ENCODE results near the gene FANCD2. TPM values are rescaled to one million over a fixed set of nuclear protein-coding genes. Genes with fewer than 3 reads are reported as not detected.

Gene FANCD2
- polyA plus RNA-seq, 1 of the 3 experiments (the other 2 are of a cell fraction), result 7.3 TPM

DNA sequence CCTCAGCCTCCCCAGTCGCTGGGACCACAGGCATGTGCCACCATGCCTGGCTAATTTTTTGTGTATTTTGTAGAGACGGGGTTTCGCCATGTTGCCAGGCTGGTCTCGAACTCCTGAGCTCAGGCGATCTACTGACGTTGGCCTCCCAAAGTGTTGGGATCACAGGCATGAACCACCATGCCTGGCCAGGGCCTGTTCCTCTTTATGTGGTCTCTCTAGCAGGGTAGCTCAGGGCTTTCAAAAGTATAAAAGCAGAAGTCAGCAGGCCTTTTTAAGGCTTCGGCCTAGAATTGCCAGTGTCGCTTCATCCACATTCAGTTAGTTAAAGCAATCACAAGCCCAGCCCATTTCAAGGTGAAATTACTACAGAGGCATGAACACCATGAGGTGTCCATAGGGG is 123.0 kb downstream of the FANCD2 start:
- Histone ChIP-seq H3K9me3 (no peaks in the 10 kb centered on the region), H2AFZ (ENCODE audit: low read depth) (no peak overlapping the region), H4K20me1 (ENCODE audit: insufficient read depth) (peaks cover 20% of the 10 kb centered on the region), H3K36me3 (replicated peaks in 1 of 2; ENCODE audit: control insufficient read depth in 1 of 2, insufficient read depth in 2 of 2, low read length in 1 of 2) (peaks cover 18 to 56% of the 10 kb centered on the region in 2 experiments), H3K4me1 (ENCODE audit: control insufficient read depth in 1 of 2, insufficient read depth in 2 of 2, low read depth in 1 of 2, low read length in 1 of 2) (no peaks in the 10 kb centered on the region), H3K27me3 (ENCODE audit: insufficient read depth) (no peaks in the 10 kb centered on the region), H3K4me3 (ENCODE audit: low read depth in 2 of 2, low read length in 1 of 2) (no peak overlapping the region), H3K9ac (no peak overlapping the region), H3K79me2 (ENCODE audit: insufficient read depth) (peaks cover 66% of the 10 kb centered on the region), H3K27ac (ENCODE audit: low read depth in 2 of 2, low read length in 1 of 2) (no peak overlapping the region), H3K4me2 (no peak overlapping the region), H3F3A (replicated peaks; ENCODE audit: insufficient read depth) (no peaks in the 10 kb centered on the region), H3K9me2 (no peaks in the 10 kb centered on the region)
- POLR2A ChIA-PET, result no interaction called here
- TF ChIP-seq TAF1 (IDR thresholded peaks at IDR 0.05; ENCODE audit: borderline replicate concordance, low read depth, low read length), result no peak
- no peak for TF ChIP-seq EP300 (IDR thresholded peaks at IDR 0.05; ENCODE audit: borderline replicate concordance in 1 of 2, low read depth in 1 of 2, low read length in 1 of 2)
- no peak for TF ChIP-seq SIN3A (IDR thresholded peaks at IDR 0.05; ENCODE audit: borderline replicate concordance, low read depth, low read length)
- TF ChIP-seq RAD21 (IDR thresholded peaks at IDR 0.05; ENCODE audit: low read length), result no peak
- no peak for TF ChIP-seq TEAD4 (IDR thresholded peaks at IDR 0.05; ENCODE audit: borderline replicate concordance, insufficient read depth)
- TF ChIP-seq RXRA (IDR thresholded peaks at IDR 0.05; ENCODE audit: borderline replicate concordance, low read depth), result no peak
- no peak for TF ChIP-seq GABPA (IDR thresholded peaks at IDR 0.05; ENCODE audit: low read depth)
- TF ChIP-seq FOXM1 (IDR thresholded peaks at IDR 0.05; ENCODE audit: low read depth), result no peak
- no peak for TF ChIP-seq RCOR1 (IDR thresholded peaks at IDR 0.05; ENCODE audit: low read length)
- TF ChIP-seq, protein P1, sequence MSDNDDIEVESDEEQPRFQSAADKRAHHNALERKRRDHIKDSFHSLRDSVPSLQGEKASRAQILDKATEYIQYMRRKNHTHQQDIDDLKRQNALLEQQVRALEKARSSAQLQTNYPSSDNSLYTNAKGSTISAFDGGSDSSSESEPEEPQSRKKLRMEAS (IDR thresholded peaks at IDR 0.05; ENCODE audit: low read depth), result no peak
- no peak for TF ChIP-seq FOXJ3 (CRISPR knock-in tag; IDR thresholded peaks at IDR 0.05)
- no peak for TF ChIP-seq YY1 (IDR thresholded peaks at IDR 0.05; ENCODE audit: low read depth)
- TF ChIP-seq, protein P2, sequence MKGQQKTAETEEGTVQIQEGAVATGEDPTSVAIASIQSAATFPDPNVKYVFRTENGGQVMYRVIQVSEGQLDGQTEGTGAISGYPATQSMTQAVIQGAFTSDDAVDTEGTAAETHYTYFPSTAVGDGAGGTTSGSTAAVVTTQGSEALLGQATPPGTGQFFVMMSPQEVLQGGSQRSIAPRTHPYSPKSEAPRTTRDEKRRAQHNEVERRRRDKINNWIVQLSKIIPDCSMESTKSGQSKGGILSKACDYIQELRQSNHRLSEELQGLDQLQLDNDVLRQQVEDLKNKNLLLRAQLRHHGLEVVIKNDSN (IDR thresholded peaks at IDR 0.05; ENCODE audit: borderline replicate concordance, low read depth), result no peak
- TF ChIP-seq SMC3 (IDR thresholded peaks at IDR 0.05; ENCODE audit: low read depth, low read length), result no peak
- no peak for TF ChIP-seq CHD2 (IDR thresholded peaks at IDR 0.05; ENCODE audit: low read length, partially characterized antibody)
- no peak for TF ChIP-seq POLR2AphosphoS5 (IDR thresholded peaks at IDR 0.05; ENCODE audit: low read depth, low read length)
- CTCF ChIA-PET, result interaction anchor here (1.1 kb wide), 1 partner anchor 137 kb away, joined by 3 read pairs; no protein-coding TSS in a partner anchor
- 92% methylated on average over 7 of the region's 8 CpGs for WGBS (ENCODE audit: low lambda C conversion rate)
- no peak for DNase-seq

DNA sequence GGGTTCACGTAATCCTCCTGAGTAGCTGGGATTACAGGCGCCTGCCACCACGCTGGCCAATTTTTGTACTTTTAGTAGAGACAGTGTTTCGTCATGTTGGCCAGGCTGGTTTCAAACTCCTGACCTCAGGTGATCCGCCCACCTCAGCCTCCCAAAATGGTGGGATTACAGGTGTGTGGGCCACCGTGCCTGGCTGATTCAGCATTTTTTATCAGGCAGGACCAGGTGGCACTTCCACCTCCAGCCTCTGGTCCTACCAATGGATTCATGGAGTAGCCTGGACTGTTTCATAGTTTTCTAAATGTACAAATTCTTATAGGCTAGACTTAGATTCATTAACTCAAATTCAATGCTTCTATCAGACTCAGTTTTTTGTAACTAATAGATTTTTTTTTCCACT is 124.8 kb downstream of the FANCD2 start:
- no peaks in the 10 kb centered on the region for H3K9me3 ChIP-seq
- H3K27ac ChIP-seq (ENCODE audit: low read depth in 2 of 2, low read length in 1 of 2), result no peak overlapping the region
- no peaks in the 10 kb centered on the region for H3K9me2 ChIP-seq
- peaks cover 6% of the 10 kb centered on the region; the same call in 1 of the 2 replicates for H4K20me1 ChIP-seq (ENCODE audit: insufficient read depth)
- H3K27me3 ChIP-seq (ENCODE audit: insufficient read depth), result no peaks in the 10 kb centered on the region
- H3K79me2 ChIP-seq (ENCODE audit: insufficient read depth), result peaks cover 48% of the 10 kb centered on the region
- WGBS (ENCODE audit: low lambda C conversion rate), result 80% methylated on average over 5 of the region's 6 CpGs
- TF ChIP-seq TCF12 (IDR thresholded peaks at IDR 0.05) (no peak), RCOR1 (IDR thresholded peaks at IDR 0.05; ENCODE audit: low read length) (no peak), MEF2A (IDR thresholded peaks at IDR 0.05; ENCODE audit: borderline replicate concordance, low read depth) (no peak), MXI1 (IDR thresholded peaks at IDR 0.05; ENCODE audit: low read depth, low read length) (no peak)
- TF ChIP-seq, protein P2 (IDR thresholded peaks at IDR 0.05; ENCODE audit: borderline replicate concordance, low read depth), result no peak
- TF ChIP-seq, protein P3, sequence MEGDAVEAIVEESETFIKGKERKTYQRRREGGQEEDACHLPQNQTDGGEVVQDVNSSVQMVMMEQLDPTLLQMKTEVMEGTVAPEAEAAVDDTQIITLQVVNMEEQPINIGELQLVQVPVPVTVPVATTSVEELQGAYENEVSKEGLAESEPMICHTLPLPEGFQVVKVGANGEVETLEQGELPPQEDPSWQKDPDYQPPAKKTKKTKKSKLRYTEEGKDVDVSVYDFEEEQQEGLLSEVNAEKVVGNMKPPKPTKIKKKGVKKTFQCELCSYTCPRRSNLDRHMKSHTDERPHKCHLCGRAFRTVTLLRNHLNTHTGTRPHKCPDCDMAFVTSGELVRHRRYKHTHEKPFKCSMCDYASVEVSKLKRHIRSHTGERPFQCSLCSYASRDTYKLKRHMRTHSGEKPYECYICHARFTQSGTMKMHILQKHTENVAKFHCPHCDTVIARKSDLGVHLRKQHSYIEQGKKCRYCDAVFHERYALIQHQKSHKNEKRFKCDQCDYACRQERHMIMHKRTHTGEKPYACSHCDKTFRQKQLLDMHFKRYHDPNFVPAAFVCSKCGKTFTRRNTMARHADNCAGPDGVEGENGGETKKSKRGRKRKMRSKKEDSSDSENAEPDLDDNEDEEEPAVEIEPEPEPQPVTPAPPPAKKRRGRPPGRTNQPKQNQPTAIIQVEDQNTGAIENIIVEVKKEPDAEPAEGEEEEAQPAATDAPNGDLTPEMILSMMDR (IDR thresholded peaks at IDR 0.05), result no peak
- H3K9ac ChIP-seq, result no peak overlapping the region
- no peaks in the 10 kb centered on the region for H3K4me1 ChIP-seq (ENCODE audit: control insufficient read depth in 1 of 2, insufficient read depth in 2 of 2, low read depth in 1 of 2, low read length in 1 of 2)
- H3K36me3 ChIP-seq (replicated peaks in 1 of 2; ENCODE audit: control insufficient read depth in 1 of 2, insufficient read depth in 2 of 2, low read length in 1 of 2), result peaks cover 18 to 48% of the 10 kb centered on the region in 2 experiments
- DNase-seq, result no peak
- H3K4me2 ChIP-seq, result no peak overlapping the region
- no peak overlapping the region for H3K4me3 ChIP-seq (ENCODE audit: low read depth in 2 of 2, low read length in 1 of 2)
- POLR2A ChIA-PET, result no interaction called here
- peaks cover 11% of the 10 kb centered on the region for H3F3A ChIP-seq (replicated peaks; ENCODE audit: insufficient read depth)
- CTCF ChIA-PET, result no interaction called here
- no peak overlapping the region for H2AFZ ChIP-seq (ENCODE audit: low read depth)
